Measurements from ENCODE around the gene HHAT.

DNA sequence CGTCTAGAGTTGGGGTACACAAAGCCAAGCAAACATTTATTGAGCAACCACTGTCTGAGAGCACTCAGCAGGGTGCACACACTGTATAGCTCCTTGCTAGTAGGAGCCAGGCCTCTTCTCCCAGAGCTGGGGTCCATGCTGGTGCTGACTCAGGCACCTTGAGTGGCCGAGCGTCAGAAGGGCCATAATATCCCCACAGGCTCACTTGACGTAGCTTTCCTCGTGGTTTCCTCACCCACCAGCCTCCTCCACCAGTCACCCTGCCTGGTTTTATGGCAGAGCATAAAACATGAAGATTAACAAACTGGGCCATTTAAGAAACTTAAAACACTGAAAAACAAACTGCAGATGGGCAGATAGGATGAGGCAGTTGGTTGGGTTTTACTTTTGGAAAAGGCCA is 361.5 kb downstream of the HHAT start:
- TF ChIP-seq, protein P1, sequence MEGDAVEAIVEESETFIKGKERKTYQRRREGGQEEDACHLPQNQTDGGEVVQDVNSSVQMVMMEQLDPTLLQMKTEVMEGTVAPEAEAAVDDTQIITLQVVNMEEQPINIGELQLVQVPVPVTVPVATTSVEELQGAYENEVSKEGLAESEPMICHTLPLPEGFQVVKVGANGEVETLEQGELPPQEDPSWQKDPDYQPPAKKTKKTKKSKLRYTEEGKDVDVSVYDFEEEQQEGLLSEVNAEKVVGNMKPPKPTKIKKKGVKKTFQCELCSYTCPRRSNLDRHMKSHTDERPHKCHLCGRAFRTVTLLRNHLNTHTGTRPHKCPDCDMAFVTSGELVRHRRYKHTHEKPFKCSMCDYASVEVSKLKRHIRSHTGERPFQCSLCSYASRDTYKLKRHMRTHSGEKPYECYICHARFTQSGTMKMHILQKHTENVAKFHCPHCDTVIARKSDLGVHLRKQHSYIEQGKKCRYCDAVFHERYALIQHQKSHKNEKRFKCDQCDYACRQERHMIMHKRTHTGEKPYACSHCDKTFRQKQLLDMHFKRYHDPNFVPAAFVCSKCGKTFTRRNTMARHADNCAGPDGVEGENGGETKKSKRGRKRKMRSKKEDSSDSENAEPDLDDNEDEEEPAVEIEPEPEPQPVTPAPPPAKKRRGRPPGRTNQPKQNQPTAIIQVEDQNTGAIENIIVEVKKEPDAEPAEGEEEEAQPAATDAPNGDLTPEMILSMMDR (IDR thresholded peaks at IDR 0.05): no peak
- TF ChIP-seq ZFX (IDR thresholded peaks at IDR 0.05; ENCODE audit: borderline replicate concordance): no peak

Measured in 22Rv1 (cell line).